HG03039 (cell line): Measurements from ENCODE around the gene SLC39A6.
"Not testable (repeated sequence)": the region's sequence is repeated elsewhere in the genome, so short reads cannot be mapped to it uniquely, and the experiment has no call there.

Experiments used
- ATAC-seq: cut with Tn5 transposase; IDR thresholded peaks from one replicate; pipeline ENCODE4 v1.9.1; 2021; ENCODE audit warnings: mild to moderate bottlenecking, moderate library complexity; ENCODE audit not compliant: unreplicated experiment

SLC39A6 gene, protein sequence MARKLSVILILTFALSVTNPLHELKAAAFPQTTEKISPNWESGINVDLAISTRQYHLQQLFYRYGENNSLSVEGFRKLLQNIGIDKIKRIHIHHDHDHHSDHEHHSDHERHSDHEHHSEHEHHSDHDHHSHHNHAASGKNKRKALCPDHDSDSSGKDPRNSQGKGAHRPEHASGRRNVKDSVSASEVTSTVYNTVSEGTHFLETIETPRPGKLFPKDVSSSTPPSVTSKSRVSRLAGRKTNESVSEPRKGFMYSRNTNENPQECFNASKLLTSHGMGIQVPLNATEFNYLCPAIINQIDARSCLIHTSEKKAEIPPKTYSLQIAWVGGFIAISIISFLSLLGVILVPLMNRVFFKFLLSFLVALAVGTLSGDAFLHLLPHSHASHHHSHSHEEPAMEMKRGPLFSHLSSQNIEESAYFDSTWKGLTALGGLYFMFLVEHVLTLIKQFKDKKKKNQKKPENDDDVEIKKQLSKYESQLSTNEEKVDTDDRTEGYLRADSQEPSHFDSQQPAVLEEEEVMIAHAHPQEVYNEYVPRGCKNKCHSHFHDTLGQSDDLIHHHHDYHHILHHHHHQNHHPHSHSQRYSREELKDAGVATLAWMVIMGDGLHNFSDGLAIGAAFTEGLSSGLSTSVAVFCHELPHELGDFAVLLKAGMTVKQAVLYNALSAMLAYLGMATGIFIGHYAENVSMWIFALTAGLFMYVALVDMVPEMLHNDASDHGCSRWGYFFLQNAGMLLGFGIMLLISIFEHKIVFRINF

DNA sequence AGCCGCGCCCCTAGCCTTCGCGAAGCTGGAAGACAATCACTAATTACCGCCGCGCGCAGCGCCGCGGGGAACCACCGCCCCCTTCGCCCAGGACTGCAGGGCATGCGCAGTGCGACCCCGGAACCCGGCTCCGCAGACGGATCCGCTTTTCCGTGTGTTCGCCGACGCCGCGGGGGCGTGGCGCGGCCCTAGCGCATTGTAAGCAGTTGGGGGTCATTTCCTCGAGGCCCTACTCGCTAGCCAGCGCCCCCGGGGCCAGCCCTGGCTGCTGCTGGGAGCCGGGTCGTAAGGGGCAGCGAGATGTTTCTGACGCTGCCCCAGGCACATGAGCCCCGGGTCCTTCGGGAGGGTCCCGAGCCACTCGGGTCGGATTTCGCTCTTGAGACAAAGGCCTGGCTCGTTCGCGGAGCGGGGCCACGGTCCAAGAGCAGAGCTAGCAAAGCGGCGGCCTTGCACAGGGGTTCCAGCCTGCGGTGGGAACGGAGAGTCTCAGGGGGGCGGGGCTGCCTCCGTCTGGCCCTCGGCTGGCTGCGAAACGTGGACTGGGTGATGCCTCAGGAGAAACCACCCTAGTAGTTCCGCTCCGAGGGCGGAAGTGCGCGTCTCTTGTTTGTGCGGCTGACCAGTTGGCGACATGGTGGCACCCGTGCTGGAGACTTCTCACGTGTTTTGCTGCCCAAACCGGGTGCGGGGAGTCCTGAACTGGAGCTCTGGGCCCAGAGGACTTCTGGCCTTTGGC is at the start of gene SLC39A6, which contains the start of gene ELP2:
TSS of gene SLC39A6 (minus strand) at position 41 of the 739 bp plus-strand sequence. CDS start 2,333 bp downstream, outside the sequence.
TSS of gene ELP2 (plus strand) at position 600 of the 739 bp plus-strand sequence. CDS start at position 635, 35 bp downstream.
- ATAC-seq: peak; percentile 91

DNA sequence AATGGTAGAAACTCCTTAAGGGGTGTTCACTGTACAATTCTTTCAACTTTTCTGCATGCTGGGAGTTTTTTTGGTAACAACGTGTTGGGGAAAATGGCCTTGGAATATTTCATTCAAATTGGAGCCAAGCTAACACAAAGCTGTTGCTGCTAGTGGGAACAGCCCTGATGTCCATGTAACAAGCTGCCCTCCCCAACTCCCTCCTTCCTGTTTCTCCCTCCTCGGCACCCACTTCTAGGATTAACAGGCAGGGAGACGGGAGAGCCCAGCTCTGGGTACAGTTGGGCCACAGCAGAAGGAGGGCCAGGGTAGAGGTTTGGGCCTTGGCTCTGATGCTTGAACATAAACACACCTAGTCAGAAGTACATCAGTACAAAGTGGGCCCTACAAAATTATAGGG is 48.8 kb upstream of the SLC39A6 start:
- ATAC-seq: no peak

DNA sequence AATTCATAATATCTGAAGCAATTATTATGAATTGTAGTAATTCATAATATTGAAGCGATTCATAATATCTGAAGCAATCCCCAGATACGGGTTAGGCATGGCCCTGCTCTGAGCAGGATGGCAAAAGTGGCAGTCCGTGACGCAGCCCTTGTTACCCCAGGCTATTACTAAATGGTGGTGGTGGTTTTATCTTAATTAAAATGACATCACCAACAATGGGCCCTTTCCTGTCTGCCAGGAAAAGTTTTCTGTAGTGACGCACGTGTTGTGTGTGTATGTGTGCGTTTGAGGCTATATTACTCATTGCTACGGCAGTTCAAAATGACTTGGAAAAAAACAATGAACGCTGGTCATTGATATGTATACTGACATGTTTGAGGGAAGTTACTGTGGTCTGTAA is 47.6 kb upstream of the SLC39A6 start:
- ATAC-seq: no peak

DNA sequence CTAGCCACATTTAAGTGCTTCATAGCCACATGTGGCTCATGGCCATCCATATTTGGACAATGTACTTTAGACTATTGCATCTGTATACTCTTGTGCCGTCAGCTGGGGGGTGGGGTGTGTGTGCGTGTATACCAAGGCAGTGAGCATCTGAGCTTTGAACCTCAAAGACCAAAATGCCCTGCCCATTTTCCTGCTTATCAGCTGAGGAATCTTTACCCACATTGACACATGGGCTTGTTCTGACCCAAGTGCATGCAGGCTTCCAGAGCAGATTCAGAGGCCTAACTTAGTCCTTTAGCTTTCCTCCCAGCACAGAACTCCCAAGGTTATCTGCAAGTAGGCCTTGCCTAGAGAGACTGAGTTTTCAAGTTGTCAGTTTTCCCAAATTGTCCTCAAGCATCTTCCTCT is 47.0 kb upstream of the SLC39A6 start:
- ATAC-seq: no peak

DNA sequence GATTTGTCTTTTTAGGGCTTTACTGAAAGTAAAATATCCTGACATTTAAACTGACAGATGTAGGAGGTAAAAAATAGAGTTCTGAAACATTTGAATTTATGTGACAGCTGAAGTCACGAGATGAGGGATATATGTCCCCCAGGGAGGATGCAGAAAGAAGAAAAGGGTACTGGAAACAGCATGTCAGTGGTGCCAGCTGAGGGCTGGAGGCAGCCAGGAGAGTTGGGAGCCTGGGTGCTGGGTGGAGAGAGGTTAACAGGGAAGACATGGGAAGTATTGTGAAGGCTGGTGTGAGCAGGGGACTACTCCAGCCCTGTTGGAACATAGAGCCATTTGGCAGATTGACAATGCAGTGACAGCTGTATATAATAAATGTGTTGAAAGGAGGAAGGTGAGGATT is 46.3 kb upstream of the SLC39A6 start:
- no peak for ATAC-seq

DNA sequence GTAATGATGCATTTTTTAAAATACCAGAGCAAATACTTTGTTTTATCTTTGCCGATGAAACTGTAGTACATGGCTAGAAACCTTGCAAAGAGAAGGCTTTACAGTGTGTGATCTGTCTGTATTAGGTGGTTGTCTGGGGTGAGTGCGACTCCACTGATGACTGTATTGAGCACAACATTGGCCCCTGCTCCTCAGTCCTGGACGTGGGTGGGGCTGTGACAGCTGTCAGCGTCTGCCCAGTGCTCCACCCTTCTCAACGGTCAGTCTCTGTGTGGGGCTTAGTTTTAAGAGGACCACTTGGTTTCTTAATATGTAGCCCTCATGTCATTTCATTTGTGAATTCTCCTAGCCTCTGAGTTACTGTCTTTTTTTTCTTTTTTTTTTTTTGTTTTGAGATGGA is 40.8 kb upstream of the SLC39A6 start:
- ATAC-seq: no peak

DNA sequence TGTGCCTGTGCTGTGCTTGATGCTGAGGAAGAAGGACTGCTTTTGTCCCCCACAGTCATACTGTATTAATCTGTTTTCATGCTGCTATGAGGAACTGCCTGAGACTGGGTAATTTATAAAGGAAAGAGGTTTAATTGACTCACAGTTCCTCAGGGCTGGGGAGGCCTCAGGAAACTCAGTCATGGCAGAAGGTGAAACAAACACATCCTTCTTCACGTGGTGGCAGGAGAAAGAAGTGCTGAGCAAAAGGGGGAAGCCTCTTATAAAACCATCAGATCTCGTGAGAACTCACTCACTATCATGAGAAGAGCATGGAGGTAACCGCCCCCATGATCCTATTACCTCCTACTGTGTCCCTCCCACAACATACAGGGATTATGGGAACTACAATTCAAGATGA is 39.2 kb upstream of the SLC39A6 start:
- ATAC-seq: not testable (repeated sequence)

DNA sequence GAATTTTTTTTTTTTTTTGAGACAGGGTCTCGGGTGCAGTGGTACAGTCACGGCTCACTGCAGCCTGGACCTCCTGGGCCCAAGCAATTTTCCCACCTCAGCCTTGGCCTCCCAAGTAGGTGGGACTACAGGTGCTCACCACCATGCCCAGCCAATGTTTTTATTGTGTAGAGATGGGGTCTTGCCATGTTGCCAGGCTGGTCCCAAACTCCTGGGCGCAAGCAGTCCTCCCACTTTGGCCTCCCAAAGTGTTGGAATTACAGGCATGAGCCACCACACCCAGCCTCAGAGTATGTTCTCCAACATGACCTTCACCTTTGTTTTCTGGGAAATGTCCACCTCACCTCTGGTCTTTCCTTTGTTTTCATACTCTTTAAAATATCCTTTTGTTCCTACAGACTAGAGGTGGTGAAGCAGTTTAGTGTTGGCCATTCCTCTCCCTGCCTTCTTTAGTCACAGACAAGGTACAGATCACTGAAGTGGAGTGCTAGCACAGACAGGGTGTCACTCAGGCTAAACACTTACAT is 38.6 kb upstream of the SLC39A6 start:
- no peak for ATAC-seq

DNA sequence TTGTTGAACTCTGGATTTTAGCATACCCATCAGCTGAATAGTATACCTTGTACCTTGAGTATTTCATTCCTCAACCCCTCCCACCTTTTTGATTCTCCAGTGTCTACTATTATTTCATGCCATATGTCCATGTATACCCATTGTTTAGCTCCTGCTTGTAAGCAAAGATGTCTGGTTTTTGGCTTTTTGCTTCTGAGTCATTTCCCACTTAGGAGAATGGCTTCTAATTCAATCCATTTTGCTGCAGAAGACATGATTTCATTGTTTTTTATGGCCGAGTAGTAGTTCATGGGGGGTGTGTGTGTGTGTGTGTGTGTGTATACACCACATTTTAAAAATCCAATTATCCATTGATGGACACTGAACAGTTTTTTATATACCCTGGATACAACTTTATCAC is 33.8 kb upstream of the SLC39A6 start:
- no peak for ATAC-seq

DNA sequence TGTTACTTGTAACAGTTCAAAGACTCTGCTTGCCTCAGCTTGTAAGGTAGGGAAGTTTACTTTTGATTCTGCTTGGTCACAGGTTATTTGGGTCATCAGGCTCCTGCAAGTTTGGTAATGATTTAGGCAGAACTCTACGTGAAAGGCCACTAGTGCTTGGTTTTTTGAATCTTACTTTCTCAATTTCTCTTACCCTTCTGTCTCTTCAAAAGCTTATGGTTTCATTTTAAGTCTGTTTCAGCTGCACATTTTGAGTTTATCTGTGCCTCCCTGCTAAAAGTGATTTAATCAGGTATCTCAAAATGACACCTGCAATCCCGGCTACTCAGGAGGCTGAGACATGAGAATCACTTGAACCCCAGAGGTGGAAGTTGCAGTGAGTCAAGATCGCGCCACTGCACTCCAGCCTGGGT is 31.8 kb upstream of the SLC39A6 start:
- no peak for ATAC-seq

DNA sequence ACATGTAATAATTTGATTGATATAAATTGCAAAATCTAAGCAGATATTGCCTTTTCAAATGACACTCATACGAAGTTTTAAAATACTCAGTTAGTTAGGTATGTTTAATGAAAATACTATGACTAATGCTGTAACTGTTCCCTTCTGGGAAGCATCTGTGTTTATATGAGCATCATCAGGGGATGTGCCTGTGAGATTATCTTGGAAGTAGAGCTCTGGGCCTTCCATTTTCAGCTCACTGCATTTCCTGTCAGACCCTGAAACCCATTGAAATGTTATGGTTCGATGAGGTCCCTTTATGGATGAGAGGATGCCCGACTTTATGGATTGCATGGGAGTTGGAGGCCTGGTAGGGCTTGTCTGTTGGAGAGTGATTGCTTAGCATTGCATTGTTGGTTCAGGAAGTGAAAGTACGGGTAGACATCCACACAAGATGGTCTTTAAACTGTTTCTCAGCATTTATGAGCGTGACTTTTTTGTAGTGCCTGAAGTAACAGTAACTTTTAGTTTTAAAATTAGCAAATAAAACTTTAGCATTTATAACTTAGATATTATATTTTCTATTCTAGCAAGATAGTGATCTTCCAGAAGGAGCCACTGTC is 29.2 kb upstream of the SLC39A6 start:
- no peak for ATAC-seq

DNA sequence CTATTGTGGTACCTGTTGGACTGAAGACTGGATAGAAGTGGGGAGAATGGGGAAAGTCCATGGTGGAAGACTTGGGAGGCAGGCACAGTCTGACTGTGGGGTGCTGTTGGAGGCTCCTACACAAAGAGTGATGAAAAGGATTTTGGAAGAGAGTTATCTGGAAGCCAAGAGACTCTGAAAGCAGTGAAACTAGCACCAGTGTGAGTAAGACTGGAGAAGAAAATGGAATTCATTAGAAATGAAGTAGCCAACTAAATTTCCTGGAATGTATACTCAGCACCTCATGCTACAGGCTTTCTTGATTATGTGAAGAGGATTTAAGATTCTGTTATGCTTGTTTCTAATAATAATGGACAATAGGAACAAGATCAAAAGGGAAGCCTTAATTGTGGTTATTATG is 28.3 kb upstream of the SLC39A6 start:
- no peak for ATAC-seq

DNA sequence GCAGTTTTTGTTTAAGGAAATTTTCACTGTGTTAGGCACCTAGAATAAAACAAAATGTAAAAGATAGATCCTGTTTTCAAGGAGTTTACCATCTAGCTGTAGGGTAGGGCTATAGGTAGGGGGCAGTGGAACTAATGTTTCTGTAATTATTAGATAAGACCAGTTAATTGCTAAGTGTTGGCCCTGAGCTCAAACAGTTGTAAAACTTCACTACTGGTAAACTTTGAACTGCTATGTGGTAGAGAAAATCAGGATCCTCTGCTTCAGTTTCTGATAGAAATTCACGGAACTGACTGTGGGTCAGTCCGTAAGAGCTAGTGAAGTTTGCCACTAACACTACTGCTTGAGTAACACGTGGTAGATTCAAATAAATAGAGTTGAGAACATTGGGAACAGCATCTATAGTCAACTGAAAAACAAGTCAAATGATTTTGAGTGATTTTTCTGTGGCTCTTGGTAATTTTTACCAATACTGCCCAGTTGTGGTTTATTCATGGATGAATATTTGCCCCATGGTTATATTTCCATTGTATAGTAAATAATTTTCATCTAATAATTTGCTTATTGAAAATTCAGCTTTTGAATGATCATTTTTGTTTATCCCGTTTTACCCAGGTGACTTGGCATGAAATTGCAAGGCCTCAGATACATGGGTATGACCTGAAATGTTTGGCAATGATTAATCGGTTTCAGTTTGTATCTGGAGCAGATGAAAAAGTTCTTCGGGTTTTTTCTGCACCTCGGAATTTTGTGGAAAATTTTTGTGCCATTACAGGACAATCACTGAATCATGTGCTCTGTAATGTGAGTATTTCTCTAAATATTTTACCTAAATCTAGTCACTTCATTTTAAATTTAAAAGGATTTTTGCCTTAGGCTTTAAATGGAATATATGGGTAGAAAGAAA is 27.0 kb upstream of the SLC39A6 start:
- no peak for ATAC-seq

DNA sequence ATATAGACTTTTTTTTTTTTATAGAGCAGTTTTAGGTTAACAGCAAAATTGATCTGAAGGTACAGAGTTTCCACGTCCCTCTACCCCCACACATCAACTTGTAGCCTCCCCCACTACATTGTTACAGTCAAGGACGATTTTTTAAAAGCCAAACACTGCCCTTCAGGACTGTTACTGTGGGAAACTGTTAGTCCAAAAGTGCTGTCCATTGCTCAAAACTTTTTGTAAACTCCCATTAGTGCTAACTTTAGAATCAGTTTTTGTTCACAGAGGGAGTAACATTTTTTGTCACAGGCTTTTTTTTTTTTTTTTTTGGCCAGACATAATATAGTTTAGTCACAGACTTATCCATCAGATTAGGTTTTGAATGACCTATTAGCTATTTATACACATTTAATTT is 24.6 kb upstream of the SLC39A6 start:
- ATAC-seq: no peak

DNA sequence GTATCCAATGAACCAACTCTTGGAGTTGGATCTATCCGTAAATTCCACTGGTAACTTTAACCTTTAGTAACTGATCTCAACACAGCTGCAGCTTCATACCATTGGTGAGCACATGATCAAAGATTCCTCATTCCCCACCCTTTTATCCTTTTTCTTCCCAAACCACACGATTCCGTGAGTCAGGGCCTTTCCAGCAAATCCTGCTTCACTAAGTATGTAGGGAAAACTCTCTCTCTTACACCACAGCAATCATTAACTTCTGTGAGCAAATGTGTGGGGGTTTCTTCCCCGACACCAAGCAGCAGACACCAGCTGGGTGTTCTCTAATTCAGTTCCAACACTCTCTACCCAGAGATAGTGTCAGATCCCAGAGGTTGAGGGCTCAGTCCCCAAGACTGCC is 24.1 kb upstream of the SLC39A6 start:
- ATAC-seq: no peak

DNA sequence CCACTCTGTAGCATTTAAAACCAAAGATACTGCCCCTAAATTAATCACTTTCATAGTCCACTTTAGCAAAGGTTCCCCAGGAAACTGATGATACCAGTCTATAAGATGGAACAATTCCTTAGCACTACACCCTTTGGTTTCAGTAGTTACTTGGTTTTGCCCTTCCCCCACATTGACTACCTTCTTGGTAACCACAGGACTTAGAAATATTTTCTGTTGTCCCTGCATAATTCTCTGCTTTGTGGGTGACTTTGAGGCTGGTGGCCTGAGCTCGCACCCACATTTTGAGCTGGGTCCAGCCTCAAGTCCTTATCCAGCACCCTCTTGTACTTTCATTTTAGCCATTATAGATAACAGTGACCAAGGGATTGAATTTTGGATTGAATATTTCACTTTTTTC is 23.6 kb upstream of the SLC39A6 start:
- ATAC-seq: no peak

DNA sequence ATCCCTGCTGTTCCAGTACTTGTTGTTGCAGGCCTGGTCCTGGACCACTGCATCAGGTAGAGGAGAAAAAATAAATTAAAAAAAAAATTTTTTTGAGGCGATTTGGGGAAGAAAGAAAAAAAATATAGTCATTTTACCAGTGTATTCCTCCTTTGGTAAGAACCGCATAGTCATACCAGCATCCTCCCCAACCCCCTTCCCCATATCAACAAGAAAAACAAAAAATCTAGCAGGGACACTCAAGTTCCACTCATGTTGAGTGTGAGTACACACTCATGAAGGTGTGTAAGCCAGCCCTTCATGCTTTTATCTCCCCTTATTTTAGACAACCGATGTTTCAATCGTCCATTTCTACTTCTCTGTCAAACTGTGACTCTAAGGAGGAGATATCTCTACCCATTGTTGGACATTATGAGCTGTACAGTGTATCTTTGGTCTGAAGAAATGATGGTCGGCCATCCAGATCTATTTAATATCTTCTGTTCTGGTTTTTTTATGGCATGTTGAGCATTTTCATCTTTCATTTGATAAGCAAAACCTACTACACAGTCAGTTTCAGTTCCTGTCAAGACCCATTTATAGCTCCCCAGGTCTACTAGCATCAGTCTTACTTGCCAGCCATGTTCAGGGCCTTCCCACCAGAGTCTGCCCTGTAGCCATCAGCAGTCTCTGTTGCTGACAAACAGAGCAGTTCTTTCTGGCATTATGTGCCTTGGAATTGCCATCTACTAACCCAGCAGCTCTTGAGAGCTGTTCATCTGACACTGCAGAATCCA is 20.6 kb upstream of the SLC39A6 start:
- ATAC-seq: peak; percentile 87

DNA sequence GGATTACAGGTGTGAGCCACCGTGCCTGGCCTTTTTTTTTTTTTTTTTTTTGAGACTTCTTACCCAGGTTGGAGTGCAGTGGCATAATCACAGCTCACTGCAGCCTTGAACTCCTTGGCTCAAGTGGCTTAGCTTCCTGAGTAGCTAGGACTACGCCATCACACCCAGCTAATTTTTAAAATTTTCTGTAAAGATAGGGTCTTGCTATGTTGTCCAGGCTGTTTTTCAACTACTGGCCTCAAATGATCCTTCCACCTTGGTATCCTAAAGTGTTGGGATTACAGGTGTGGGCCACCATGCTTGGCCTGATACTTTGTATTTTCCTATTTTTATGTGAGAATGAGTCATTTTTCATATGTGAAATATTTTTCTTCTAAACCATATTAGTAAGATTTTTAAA is 14.3 kb upstream of the SLC39A6 start:
- no peak for ATAC-seq

DNA sequence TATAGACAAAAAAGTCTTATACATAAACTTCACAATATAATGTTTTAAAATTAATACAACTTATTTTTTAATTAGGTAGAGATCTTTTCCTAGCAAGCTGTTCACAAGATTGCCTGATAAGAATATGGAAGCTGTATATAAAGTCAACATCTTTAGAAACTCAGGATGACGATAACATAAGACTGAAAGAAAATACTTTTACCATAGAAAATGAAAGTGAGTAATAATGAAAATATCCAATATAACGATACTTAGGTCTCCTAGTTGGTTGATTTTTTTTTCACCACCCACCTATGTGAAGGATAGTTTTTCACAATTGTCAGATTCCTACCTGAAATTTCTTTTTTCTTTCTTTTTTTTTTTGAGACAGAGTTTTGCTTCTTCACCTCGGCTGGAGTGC is 13.6 kb upstream of the SLC39A6 start:
- no peak for ATAC-seq
